HUES48 (cell line): ENCODE measurements around the gene PHF14.

Source experiments
- H3K27ac ChIP-seq: one replicate; pipeline ENCODE4 v1.7.0; 2013; ENCODE audit warnings: low read depth, low read length, inconsistent platforms
- H3K27me3 ChIP-seq: 2 replicates; pipeline ENCODE4 v1.6.1; 2013; ENCODE audit warnings: mild to moderate bottlenecking, low read length; ENCODE audit not compliant: control insufficient read depth, insufficient read depth
- H3K36me3 ChIP-seq: 2 replicates; pipeline ENCODE4 v1.6.1; 2013; ENCODE audit warnings: low read length; ENCODE audit not compliant: control insufficient read depth, insufficient read depth
- H3K4me1 ChIP-seq: 2 replicates; pipeline ENCODE4 v1.6.1; 2013; ENCODE audit warnings: mild to moderate bottlenecking, low read length; ENCODE audit not compliant: control insufficient read depth, insufficient read depth
- H3K4me3 ChIP-seq: 2 replicates; pipeline ENCODE4 v1.5.1; 2013; ENCODE audit warnings: mild to moderate bottlenecking, low read depth, low read length
- H3K9ac ChIP-seq: 2 replicates; pipeline ENCODE4 v1.6.1; 2013; ENCODE audit warnings: mild to moderate bottlenecking, low read depth, low read length, moderate library complexity
- H3K9me3 ChIP-seq: 2 replicates; pipeline ENCODE4 v1.6.1; 2013; ENCODE audit warnings: low read length; ENCODE audit not compliant: control insufficient read depth, insufficient read depth

PHF14 gene

GRCh38 chr7:11192506-11192905 is 218.8 kb downstream of the PHF14 start:
- Histone ChIP-seq H3K36me3 (no peaks in the 10 kb centered on the region), H3K27ac (peak overlapping the region; percentile 88), H3K9me3 (no peaks in the 10 kb centered on the region), H3K4me1 (peaks cover 58% of the 10 kb centered on the region), H3K9ac (no peak overlapping the region), H3K4me3 (peak overlapping the region; percentile 56), H3K27me3 (peaks cover 50% of the 10 kb centered on the region)

GRCh38 chr7:11193131-11193867 is 219.6 kb downstream of the PHF14 start:
- peak overlapping the region; percentile 56 for H3K4me3 ChIP-seq

GRCh38 chr7:11193888-11194287 is 220.2 kb downstream of the PHF14 start:
- H3K4me3 ChIP-seq = peak overlapping the region; percentile 56; the same call in 1 of the 2 replicates
- H3K9ac ChIP-seq = no peak overlapping the region
- peak overlapping the region; percentile 88 for H3K27ac ChIP-seq
- no peaks in the 10 kb centered on the region for H3K36me3 ChIP-seq
- H3K4me1 ChIP-seq = peaks cover 52% of the 10 kb centered on the region
- H3K27me3 ChIP-seq = peaks cover 36% of the 10 kb centered on the region
- H3K9me3 ChIP-seq = no peaks in the 10 kb centered on the region

More at GRCh38 chr7:11193131-11193867, 219.6 kb downstream of the PHF14 start:
- peak overlapping the region; percentile 88 for H3K27ac ChIP-seq
- no peaks in the 10 kb centered on the region for H3K9me3 ChIP-seq
- H3K9ac ChIP-seq = peak overlapping the region; percentile 35; the same call in 1 of the 2 replicates
- no peaks in the 10 kb centered on the region for H3K36me3 ChIP-seq
- peaks cover 42% of the 10 kb centered on the region for H3K27me3 ChIP-seq
- H3K4me1 ChIP-seq = peaks cover 58% of the 10 kb centered on the region

- Histone ChIP-seq H3K27ac (no peak overlapping the region), H3K36me3 (no peaks in the 10 kb centered on the region), H3K27me3 (peaks cover 36% of the 10 kb centered on the region), H3K4me1 (peaks cover 50% of the 10 kb centered on the region), H3K9me3 (no peaks in the 10 kb centered on the region), H3K4me3 (no peak overlapping the region), H3K9ac (no peak overlapping the region)
Observed at GRCh38 chr7:11194492-11194891, 220.8 kb downstream of the PHF14 start.

- Histone ChIP-seq H3K9me3 (no peaks in the 10 kb centered on the region), H3K27me3 (peaks cover 31% of the 10 kb centered on the region), H3K9ac (no peak overlapping the region), H3K27ac (no peak overlapping the region), H3K4me1 (peaks cover 49% of the 10 kb centered on the region), H3K36me3 (no peaks in the 10 kb centered on the region), H3K4me3 (no peak overlapping the region)
Observed at GRCh38 chr7:11195502-11195901, 221.8 kb downstream of the PHF14 start.

- no peaks in the 10 kb centered on the region for H3K36me3 ChIP-seq
- peaks cover 43% of the 10 kb centered on the region for H3K4me1 ChIP-seq
- H3K9me3 ChIP-seq = no peaks in the 10 kb centered on the region
- H3K27ac ChIP-seq = no peak overlapping the region
- no peak overlapping the region for H3K4me3 ChIP-seq
- H3K9ac ChIP-seq = no peak overlapping the region
- peaks cover 25% of the 10 kb centered on the region for H3K27me3 ChIP-seq
Observed at GRCh38 chr7:11196143-11196542, 222.5 kb downstream of the PHF14 start.

GRCh38 chr7:11203224-11203623 is 229.6 kb downstream of the PHF14 start:
- Histone ChIP-seq H3K36me3 (no peaks in the 10 kb centered on the region), H3K9ac (no peak overlapping the region), H3K27me3 (no peaks in the 10 kb centered on the region; the same call in 1 of the 2 replicates), H3K9me3 (no peaks in the 10 kb centered on the region), H3K4me1 (no peaks in the 10 kb centered on the region), H3K27ac (no peak overlapping the region), H3K4me3 (no peak overlapping the region)

- Histone ChIP-seq H3K4me1 (no peaks in the 10 kb centered on the region), H3K27me3 (no peaks in the 10 kb centered on the region; the same call in 1 of the 2 replicates), H3K9me3 (no peaks in the 10 kb centered on the region)
Observed at GRCh38 chr7:11203683-11204082, 230.0 kb downstream of the PHF14 start.

GRCh38 chr7:11206177-11206899 is 232.7 kb downstream of the PHF14 start:
- no peaks in the 10 kb centered on the region for H3K36me3 ChIP-seq
- H3K9me3 ChIP-seq = no peaks in the 10 kb centered on the region
- no peak overlapping the region for H3K9ac ChIP-seq
- H3K4me1 ChIP-seq = no peaks in the 10 kb centered on the region
- no peaks in the 10 kb centered on the region; the same call in 1 of the 2 replicates for H3K27me3 ChIP-seq
- no peak overlapping the region for H3K4me3 ChIP-seq
- H3K27ac ChIP-seq = no peak overlapping the region

More at GRCh38 chr7:11203683-11204082, 230.0 kb downstream of the PHF14 start:
- no peak overlapping the region for H3K9ac ChIP-seq
- H3K4me3 ChIP-seq = no peak overlapping the region
- H3K27ac ChIP-seq = no peak overlapping the region
- no peaks in the 10 kb centered on the region for H3K36me3 ChIP-seq

- Histone ChIP-seq H3K9ac (no peak overlapping the region), H3K36me3 (no peaks in the 10 kb centered on the region), H3K4me3 (no peak overlapping the region), H3K27me3 (no peaks in the 10 kb centered on the region; the same call in 1 of the 2 replicates), H3K9me3 (no peaks in the 10 kb centered on the region), H3K27ac (no peak overlapping the region), H3K4me1 (0 out of 2 replicates have a peak, but pooled peaks cover 3% of the 10 kb centered on the region)
Observed at GRCh38 chr7:11207565-11207964, 233.9 kb downstream of the PHF14 start.
